Stimulated activated CD4-positive, alpha-beta T cell treated with anti-CD3 and anti-CD28 coated beads, Interleukin-12 subunit alpha, Interleukin-12 subunit beta, amount 100 ng/mL, for 24 hours (primary cell): Measurements from ENCODE around the gene CDH23.
"Not testable (repeated sequence)": the region's sequence is repeated elsewhere in the genome, so short reads cannot be mapped to it uniquely, and the experiment has no call there.

Experiments
- DNase-seq, 2 experiments: peaks; one replicate each; pipeline ENCODE4 v3.0.0-alpha.2; 2020; ENCODE audit warnings: low read depth in 2 of 2

CDH23 gene

DNA sequence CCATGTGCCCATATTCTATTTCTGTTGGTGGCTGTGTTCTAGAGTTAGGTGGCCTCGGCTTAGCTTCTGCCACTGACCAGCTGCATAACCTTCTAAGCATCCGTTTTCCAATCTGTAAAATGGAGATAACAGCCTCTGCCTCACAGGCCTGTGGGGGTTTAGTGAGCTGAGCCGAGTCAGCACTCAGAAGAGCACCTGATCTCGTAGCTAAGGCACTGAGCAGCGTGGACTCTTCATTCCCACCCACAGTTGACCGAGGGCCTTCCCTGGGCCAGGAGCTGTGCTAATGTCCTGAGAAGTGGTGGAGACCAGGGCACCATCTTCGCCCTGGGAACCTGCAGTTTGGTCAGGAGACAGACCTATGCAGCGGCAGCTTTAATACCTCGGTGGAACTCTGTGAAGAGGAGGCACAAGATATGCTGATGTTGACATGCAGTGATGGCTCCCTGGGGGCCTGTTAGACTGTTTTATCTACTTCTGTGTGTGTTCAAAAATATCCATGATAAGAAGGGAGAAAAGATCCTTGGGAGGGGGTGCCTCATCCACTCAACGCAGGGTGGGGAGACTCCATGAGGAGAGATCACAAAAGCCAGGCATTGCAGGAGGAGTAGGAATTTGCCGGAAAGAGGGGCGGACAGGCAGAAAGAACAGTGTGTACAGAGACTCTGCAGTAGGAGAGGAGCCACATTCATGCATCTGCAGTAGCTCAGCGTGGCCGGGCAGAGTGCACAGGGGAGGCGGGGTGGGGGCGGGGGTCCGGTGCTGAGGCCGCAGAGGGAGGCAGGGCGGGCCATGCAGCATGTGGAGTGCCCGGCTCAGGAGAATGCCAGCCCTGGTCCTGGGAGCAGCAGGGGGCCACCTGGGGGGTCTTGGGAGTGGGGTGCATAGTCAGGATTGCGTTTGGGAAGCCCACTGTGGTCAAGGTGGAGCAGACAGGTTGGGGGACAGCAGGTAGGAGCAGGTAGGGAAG lies 186.1 kb downstream of the CDH23 start:
- no peak for DNase-seq

DNA sequence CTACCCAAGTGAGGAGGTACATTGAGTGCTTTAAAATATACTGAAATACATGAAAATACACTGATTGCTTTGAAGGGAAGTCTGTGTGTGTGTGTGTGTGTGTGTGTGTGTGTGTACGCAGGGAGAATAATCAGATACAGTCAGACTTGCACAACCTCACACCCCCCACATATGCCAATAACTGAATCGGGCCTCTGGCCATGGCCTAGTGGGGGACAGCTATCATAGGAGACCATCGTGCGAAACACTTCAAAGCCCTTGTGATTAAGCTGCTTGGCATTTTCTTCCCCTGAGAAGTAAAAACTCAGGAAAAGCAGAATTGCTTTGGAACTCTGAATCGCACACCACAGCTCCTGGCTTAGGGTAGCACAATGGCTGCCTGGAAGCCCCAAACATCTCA lies 187.7 kb downstream of the CDH23 start:
- no peak for DNase-seq

DNA sequence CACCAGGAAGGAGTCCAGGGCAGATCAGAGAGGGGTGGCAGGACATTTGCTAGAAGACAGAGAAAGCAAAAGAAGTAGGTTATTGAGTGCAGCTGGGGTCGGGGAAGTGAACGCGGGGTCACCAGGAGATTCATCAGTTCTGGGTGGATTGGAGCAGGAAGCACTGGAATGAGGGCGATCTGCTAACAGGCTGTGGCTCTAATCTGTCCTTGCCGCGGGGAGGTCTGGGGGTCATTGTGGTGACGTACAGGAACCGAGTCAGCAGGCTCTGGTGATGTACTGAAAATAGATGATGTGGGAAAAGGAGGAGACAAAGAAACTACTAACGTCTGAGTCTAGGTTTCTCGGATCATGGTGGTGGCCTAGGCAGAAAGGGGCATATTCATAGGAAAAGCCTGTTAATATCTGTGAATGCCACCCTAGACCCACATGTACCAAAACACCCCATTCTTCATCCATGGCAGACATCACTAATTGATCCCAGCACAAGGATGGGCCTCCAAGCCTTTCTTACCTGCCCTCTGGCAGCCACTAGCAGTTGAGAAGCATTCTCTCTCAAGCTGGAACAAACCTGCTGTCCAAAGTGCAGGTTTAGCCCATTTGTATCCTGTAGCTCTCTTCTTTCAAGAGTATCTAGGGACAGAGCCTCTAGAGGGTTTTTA lies 188.3 kb downstream of the CDH23 start:
- no peak for DNase-seq

DNA sequence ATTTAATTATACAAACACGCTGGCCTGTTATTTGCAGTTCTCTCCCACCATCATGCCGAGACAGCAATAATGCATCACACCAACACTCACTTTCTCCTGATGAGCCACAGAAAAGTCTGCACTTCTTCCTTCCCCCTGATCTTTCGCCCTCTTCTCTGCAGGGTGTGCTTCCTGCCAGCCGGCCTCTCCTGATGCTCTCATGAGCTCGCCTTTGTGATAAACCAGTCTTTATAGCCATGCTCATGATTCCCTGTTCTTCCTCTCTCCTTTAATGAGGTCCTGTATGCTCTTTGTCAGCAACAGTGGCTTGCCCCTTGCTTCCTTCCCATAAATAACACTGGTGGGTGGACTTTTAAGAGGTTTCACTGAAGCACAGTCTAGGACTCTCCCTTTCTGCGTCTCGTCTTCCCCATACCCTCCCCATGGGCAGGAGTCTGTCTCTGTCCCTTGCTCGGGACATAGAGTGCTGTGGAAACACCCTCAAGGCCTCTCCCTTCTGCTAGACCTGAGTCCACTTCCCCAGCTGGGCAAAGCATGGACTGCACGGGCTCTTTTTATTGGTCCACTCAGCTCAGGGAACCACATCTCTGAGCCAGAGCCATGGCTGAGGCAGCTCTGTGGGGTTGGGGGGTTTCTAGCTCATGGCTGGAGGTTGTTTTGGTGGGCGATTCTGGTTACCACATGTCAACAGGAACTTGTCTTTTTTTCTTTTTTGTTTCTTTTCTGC lies 189.0 kb downstream of the CDH23 start:
- DNase-seq = no peak

DNA sequence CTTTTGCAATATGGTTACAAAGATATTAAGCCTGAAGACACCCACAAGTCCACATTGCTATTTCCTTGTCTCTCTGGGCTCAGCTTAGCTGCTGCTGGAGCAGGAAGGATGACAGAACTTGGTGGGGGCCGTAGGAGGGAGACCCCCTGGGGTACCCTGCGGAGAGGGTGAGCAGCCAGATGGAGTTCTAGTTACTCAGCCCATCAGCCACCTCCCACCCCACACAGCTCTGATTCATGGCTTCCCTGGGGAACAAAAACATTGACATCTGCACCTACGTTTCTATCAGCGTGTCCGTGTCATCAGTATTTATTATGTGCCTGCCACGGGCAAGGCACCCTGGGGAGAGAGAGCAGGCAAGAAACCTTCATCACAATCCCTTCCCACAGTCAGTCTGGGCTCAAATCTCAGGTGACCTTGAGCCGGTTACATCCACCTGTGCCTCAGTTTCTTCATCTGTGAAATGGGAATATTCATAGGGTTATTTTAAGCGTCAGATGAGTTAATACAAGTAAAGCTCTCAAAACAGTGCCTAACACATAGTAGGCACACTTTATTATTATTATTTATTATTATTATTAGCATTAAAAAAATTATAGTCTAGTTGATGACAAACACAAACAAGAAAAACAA lies 191.3 kb downstream of the CDH23 start:
- DNase-seq = no peak

DNA sequence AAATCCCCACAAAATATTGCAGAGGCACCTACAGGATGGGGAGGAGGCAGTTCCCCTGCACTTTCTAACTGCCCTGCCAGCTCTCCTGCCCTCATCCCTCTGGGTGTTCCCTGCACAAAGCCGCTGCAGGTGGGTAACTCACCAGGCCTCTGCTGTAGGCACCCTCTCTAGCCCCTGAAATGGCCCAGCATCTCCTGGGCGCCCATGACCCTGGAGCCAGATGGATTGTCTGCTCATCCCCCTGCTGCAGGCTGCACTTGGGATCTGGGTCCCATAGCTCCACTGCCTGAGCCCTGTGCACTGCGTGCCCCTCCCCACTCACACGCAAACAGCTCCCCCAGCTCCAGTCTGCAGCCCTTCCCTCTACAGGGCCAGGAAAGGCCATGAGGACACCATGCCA lies 192.0 kb downstream of the CDH23 start:
- DNase-seq = no peak

DNA sequence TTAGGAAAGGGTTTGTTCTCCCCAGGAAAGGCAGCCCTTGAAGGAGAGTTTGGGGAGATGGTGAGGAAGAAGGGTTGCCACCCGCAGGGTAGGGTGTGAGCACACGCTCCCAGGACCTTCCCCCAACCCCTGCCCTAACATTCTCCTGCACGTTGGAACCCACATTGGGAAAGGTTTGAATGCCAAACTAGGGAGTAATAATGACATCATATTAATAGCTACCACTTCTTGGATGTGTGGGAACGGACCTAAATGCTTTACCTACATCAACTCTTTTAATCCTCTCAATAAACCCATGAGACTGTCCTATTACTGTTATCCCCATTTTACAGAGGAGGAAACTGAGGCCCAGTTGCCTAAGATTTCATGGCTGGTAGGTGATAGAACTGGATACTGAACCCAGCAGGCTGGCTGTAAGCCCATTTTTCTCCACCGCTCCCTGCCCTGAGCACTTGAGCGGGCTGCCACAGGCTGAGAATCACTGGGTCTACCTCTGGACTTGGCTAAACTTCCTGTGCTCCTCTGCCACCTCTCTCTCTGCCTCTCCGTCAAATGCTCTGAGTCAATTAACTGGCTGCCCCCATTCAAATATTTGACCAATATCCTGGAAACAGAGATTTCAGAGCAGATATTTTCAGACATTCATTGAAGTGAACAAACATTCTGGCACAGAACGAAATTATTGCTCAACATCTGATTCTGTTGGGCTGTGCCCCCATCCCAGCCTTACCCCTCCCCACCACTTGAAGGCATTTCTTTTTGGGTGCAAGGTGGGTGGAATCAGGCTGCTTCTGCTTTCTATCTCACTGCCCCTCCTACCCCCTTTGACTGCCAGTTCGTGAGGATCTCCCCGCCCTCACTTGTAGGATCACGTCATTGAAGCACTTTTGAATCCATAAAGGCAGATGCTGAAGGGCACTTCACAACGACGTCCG lies 193.2 kb downstream of the CDH23 start:
- DNase-seq = no peak

DNA sequence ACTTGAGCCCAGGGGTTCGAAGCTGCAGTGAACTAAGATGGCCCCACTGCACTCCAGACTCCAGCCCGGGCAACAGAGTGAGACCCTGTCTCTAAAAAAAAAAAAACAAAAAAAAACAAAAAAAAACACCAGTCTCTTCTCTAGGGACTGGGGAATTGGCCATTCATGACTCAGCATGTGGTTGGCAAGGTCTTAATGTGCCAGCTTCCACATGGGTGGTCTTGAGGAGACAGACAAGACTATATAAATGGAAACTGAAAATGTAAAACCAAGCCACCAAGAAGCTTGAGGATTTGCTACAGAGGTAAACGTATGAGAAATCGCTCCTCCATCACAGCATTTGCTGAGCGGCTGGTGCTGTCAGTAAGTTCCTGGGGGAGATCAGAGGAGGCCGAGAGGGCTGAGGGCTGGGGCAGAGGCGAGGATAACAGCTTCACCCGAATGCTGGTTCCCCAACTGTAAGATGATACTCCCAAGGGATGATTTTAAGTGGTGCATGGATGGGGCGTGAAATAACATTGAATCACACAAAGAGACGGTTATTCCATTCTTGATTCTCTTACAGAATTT lies 194.1 kb downstream of the CDH23 start:
- DNase-seq = no peak

DNA sequence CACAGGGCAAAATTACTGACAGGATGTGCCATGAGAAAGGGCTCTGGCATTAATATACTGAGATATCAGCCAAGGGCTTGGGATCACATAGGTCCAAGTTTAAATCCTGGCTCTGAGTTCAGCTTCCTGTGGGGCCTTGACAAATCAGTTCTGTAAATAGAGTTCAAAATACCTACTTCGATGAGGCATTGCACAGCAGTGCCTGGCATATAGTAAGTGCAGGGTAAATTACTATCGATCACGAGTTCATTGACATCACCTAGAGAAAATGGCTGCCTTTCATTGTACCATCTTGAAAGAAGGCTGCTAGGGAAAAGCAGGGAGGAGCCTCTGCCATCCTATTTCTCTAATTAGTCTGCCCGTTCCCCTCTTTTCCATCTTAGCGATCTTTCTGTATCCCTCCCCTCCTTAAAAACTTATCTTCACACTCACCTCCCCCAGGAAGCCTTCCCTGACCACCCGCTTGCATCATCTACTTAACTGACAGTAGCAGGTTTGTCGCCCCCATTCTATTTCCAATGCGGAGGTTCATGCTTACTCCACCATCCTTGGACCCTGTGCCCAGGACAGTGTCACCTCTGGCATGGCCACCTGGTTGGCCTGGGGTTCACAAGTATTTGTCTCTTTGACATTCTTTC lies 198.3 kb downstream of the CDH23 start:
- DNase-seq = no peak

DNA sequence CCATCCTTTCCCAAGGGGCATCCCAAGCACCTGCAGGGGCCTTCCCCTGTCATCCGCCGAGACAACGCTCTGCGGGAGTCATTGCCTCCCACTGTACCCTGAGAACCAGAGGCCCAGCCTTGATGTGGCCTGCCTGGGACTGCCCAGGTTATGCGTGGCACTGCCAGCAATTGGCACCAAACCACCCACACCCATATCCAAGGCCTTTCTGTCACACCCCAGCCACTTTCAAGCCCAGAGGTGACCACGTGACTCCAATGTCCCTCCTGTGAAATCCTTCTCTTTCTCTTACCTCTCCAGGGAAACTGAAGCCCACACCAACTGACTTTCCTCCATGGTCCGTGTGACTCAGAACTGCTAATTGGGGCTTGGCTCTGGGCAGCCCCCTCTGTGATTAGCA lies 198.9 kb downstream of the CDH23 start:
- no peak for DNase-seq

DNA sequence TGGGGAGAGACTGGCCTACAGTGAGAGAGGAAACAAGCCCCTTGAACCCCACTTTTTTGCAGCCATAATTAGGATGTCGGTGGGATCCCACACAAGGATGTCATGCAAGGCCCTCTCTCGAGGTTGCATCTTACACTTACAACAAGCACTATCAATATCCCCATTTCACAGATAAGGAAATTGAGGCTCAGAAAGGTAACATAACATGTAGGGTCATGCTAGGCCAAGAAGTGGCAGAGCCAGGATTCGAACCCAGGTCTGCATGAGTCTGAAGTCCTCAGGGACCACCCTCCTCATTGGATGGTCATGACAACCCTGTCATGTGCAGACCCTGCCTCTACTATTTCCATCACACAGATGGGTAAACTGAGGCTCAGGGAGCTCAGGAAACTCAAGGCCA lies 199.4 kb downstream of the CDH23 start:
- DNase-seq = no peak

DNA sequence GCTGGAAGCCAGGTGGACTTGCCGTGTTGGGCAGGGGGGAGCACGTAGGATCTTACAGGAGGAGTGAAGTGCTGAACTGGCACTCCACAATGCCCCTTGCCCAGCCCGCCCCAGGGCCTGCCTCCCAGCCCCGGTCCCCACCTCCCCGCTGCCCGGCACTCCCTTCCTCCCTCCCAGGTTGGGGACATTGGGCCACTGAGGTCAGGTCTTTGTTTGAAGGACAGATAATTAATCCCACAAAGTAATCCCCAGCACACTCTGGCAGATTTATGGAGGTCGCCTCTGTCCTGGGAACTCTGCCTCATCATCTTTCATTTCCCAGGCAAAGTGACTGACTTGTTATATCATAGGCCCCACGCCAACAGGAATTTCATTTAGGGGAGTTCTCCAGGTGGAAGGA lies 200.0 kb downstream of the CDH23 start:
- no peak for DNase-seq

DNA sequence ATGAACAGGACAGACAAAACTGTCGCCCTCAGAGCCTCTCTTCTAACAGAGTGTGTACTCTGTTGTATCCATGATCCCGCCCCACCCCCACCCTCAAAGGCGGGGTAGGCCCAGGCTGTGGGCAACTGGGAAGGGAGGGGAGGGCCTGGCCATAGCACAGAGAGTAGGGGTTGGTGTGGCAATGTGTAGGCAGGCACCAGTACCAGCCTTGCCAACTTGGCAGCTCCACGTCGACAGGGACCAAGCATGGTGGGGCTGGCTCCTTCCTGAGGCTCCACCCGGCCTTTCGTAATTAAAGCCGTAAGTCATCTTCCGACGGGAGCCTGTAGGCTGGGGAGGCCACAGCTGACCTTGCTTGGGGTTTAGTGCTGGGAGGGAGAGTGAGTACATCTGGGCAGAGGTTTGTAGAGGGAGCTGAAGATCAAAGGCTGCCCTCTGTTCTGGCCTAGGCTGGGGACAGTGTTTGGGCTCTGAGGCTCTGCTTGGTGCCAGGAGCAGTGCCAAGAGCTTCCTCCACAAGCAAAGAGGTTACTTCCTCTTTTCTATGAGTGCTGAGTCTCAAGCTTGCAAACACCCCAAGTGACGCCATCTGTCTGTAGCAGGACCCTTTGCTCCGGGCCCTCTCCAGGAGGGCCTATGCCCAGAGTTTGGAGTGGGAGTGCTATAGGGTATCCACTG lies 201.2 kb downstream of the CDH23 start:
- DNase-seq = no peak

DNA sequence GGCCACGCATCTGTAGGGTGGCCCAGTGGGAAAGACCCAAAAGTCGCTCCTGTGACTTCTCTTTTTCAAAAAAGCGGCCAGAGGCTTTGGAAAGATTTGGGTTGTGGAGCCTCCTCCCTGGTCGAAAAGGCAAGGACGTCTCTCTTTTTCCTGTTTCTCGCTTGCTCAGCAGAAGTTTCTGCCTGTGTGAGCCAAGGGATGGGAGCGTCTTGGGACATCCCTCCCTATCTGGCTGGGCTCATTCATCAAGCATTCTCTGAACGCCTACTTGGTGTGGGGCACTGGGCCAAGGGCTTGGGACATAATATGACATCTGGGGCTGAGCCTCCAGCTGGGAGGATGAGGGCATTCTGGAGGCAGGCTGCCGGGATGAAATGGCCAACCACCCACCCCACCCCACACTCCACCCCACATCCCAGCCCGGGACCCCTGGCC lies 201.9 kb downstream of the CDH23 start:
- DNase-seq = no peak

DNA sequence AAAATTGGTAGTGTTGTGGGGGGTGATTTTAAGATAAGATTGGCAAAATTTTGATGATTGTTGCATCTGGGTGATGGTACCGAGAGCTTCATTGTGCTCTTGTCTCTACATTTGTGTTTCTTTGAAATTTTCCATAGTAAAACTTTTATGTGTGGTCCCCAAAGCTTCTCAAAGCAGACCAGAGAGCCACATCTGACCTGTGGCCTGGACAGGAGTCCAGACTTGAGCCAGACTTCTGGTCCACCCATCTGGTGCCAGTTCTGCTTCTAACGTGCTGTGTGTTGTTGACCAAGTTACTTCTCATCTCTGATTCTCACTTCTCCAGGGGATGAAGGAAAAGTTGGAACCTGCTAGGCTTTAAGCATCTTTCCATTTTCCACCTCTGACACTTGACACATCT lies 202.8 kb downstream of the CDH23 start:
- DNase-seq = no peak

DNA sequence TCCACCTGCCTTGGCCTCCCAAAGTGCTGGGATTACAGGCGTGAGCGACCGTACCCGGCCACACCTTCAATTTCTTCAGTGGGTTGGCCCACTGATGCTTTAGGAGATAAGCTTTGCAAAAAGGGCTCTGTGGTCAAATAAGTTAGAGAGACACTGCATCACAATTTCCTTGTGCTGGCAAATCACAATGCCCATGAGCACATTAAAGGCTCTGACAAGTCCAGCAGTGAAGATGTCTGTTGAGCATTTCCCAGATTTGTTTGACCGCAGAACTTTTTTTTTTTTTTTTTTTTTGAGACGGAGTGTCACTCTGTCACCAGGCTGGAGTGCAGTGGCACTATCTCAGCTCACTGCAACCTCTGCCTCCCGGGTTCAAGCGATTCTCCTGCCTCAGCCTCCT lies 203.5 kb downstream of the CDH23 start:
- DNase-seq = not testable (repeated sequence)

DNA sequence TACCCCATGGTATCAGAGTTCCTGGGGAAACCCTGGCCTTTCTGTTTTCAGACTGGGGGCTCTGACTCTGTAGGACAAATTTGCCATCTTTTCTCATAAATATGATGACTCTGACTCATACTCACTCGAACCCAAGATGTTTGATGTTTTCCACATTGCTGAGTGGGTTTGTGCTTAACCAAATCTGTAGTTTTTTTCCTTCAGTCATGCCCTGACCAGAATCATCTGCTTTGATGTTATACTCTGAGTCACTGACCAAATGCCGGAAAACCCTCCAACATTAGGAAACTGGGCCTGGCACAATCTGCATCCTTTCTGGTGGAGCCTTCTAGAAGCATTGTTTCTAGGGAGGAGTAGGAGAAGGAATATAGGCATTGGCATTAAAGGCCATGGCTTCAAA lies 204.1 kb downstream of the CDH23 start:
- DNase-seq = no peak

DNA sequence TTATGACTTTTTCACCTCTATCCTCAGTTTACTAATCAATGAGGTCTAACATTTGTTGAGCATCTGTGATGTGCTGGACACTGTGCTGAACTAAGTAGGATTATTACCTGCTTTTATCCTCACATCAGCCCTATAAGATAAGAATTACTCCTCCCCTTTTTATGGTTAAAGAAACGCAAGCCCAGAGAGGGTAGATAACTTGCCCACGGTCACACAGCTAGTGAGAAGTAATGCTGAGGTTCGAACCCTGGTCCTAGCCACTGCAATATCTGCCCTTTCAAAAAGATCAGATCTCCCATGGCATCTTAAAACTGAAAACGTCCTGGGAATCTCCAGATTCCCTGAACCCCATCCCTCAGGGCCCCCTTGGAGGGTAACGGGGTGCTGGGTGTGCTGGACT lies 204.6 kb downstream of the CDH23 start:
- no peak for DNase-seq

DNA sequence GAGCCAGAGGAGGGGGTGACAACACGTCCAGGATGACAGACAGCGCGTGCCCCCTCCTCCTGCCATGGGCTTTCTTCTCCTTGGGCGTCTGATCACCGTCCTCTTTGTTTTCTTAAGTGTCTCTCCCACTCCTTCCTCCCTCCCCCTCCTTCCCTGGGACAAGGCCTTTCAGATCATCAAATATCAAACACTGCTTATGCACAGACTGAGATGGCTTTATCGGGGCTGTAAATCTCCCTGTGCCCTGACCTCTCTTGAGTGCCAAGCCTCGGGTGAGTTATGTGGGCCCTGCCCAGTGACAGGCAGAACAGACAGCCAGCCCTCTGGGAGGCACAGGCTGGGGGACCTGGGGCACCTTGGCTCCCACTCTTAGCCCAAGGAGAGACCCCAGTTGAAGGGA lies 206.4 kb downstream of the CDH23 start:
- DNase-seq = no peak

DNA sequence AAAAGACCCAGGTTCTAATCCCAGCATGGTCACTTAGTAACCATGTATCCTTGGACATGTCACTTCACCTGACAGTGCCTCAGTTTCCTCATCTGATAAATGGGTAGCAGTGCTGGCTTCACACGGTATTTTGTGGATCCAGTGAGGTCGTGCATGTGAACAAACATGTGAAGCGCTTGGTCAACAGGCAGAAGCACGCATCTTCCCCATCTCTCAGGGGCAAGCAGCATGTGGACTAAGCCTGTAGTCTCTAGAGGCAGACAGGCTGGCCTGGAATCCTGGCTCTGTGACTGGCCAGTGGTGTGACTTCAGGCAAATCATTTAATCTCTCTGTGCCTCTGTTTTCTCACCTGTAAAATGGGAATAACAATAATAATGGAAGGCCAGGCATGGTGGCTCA lies 207.0 kb downstream of the CDH23 start:
- DNase-seq = no peak
